Activated CD4-positive, alpha-beta T cell treated with anti-CD3 and anti-CD28 coated beads, Interleukin-2, amount 10 ng/mL, durations not matched to agents 24 days and 14 days (primary cell): ENCODE data around the gene MKNK1. TPM values are rescaled to one million over a fixed set of nuclear protein-coding genes. Genes with fewer than 3 reads are reported as not detected.
"Not testable (repeated sequence)": the region's sequence is repeated elsewhere in the genome, so short reads cannot be mapped to it uniquely, and the experiment has no call there.

ENCODE experiments used
- DNase-seq: peaks from one replicate; pipeline ENCODE4 v3.0.0; 2022
- H3K27ac Mint-ChIP-seq: one replicate; pipeline ENCODE4 v1.8.0; 2022; ENCODE audit warnings: mild to moderate bottlenecking, mixed read lengths
- H3K27me3 Mint-ChIP-seq: one replicate; pipeline ENCODE4 v1.8.0; 2022; ENCODE audit warnings: mixed read lengths
- H3K36me3 Mint-ChIP-seq: one replicate; pipeline ENCODE4 v1.8.0; 2022; ENCODE audit warnings: low read depth, mild to moderate bottlenecking, mixed read lengths
- H3K4me1 Mint-ChIP-seq: one replicate; pipeline ENCODE4 v1.8.0; 2021; ENCODE audit warnings: mixed read lengths
- H3K4me3 Mint-ChIP-seq: one replicate; pipeline ENCODE4 v1.8.0; 2022; ENCODE audit warnings: mild to moderate bottlenecking, moderate library complexity, mixed read lengths
- H3K9me3 Mint-ChIP-seq: one replicate; pipeline ENCODE4 v1.8.0; 2021; ENCODE audit warnings: mixed read lengths
- intact Hi-C: fragments of 100-400 bp; cut with micrococcal nuclease; formaldehyde crosslinking; loops from one replicate; pipeline ENCODE4 v1.15.1; 2023
- total RNA-seq: library from RNA; stranded (reverse); gene quantifications from 2 replicates; pipeline ENCODE4 v1.2.3, GENCODE V29; 2022

MKNK1 gene
- total RNA-seq, result 41.8 and 42.5 TPM in 2 replicates

- H3K36me3 Mint-ChIP-seq, result peaks cover 28% of the 10 kb centered on the region
- peak; percentile 100 for DNase-seq
- no peaks in the 10 kb centered on the region for H3K27me3 Mint-ChIP-seq
- H3K4me1 Mint-ChIP-seq, result peaks cover 60% of the 10 kb centered on the region
- intact Hi-C loops, result loop anchor here (1.0 to 5.0 kb wide), 4 partner anchors 12 to 115 kb away; partner anchors contain the start of genes EFCAB14 and MOB3C
- H3K27ac Mint-ChIP-seq, result peak within 1 kb of the TSS; percentile 87
- H3K4me3 Mint-ChIP-seq, result peak within 1 kb of the TSS; percentile 92
- H3K9me3 Mint-ChIP-seq, result no peaks in the 10 kb centered on the region
Measured at GRCh38 chr1:46603858-46604549, at the start of gene MKNK1. Gene MKNK1 (minus strand): TSS chr1:46604268. CDS start chr1:46583327, 20,941 bp downstream.

GRCh38 chr1:46653405-46653958, 49.4 kb upstream of the MKNK1 start:
- H3K4me1 Mint-ChIP-seq, result peaks cover 15% of the 10 kb centered on the region
- intact Hi-C loops, result no loop called here
- no peak overlapping the region for H3K4me3 Mint-ChIP-seq
- no peak for DNase-seq
- H3K9me3 Mint-ChIP-seq, result peaks cover 15% of the 10 kb centered on the region
- peaks cover 69% of the 10 kb centered on the region for H3K36me3 Mint-ChIP-seq
- no peaks in the 10 kb centered on the region for H3K27me3 Mint-ChIP-seq
- H3K27ac Mint-ChIP-seq, result peak overlapping the region; percentile 31

GRCh38 chr1:46652321-46653100, 48.4 kb upstream of the MKNK1 start:
- peaks cover 15% of the 10 kb centered on the region for H3K9me3 Mint-ChIP-seq
- DNase-seq, result no peak
- H3K4me3 Mint-ChIP-seq, result no peak overlapping the region
- H3K36me3 Mint-ChIP-seq, result peaks cover 70% of the 10 kb centered on the region
- intact Hi-C loops, result no loop called here
- H3K4me1 Mint-ChIP-seq, result peaks cover 13% of the 10 kb centered on the region
- peak overlapping the region; percentile 40 for H3K27ac Mint-ChIP-seq
- no peaks in the 10 kb centered on the region for H3K27me3 Mint-ChIP-seq

GRCh38 chr1:46651152-46651551, 47.1 kb upstream of the MKNK1 start:
- intact Hi-C loops, DNase-seq, H3K27ac Mint-ChIP-seq, H3K27me3 Mint-ChIP-seq, H3K4me3 Mint-ChIP-seq: not testable (repeated sequence)
- Mint-ChIP-seq H3K4me1 (peaks cover 16% of the 10 kb centered on the region), H3K36me3 (peaks cover 77% of the 10 kb centered on the region), H3K9me3 (peaks cover 15% of the 10 kb centered on the region)

DNA sequence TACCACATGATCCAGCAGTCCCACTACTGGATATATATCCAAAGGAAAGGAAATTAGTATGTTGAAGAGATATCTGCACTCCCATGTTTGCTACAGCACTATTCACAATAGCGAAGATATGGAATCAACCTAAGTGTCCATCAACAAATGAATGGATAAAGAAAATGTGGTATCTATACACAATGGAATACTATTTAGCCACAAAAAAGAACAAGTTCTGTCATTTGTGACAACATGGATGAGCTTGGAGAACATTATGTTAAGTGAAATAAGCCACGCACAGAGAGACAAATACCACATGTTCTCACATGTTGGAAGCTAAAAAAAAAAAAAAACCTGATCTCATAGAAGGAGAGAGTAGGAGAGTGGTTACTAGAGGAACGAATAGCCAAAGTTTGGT, 46.4 kb upstream of the MKNK1 start:
- Mint-ChIP-seq H3K4me3 (no peak overlapping the region), H3K27ac (no peak overlapping the region), H3K9me3 (peaks cover 15% of the 10 kb centered on the region), H3K4me1 (peaks cover 16% of the 10 kb centered on the region), H3K36me3 (peaks cover 71% of the 10 kb centered on the region), H3K27me3 (no peaks in the 10 kb centered on the region)
- intact Hi-C loops, result no loop called here
- no peak for DNase-seq

- Mint-ChIP-seq H3K27ac (no peak overlapping the region), H3K4me3 (no peak overlapping the region), H3K4me1 (peaks cover 16% of the 10 kb centered on the region), H3K27me3 (no peaks in the 10 kb centered on the region), H3K36me3 (peaks cover 69% of the 10 kb centered on the region), H3K9me3 (peaks cover 11% of the 10 kb centered on the region)
- DNase-seq, result no peak
- intact Hi-C loops, result no loop called here
Measured at GRCh38 chr1:46649764-46650163, 45.7 kb upstream of the MKNK1 start.

DNA sequence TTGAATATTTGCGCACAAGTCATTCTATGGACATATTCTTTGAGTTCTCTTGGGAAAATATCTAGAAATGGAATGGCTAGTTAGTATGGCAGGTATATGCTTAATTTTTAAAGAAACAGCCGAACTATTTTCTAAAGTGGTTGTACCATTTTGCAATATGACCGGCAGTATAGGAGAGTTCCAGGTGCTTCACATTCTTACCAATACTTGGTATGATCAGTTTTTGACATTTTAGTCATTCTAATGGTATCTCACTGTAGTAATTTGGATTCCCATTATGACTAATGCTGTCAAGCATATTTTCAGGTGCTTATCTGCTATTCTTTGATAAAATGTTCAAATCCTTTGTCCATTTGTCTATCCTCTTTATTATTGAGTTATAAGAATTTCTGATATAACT, 43.5 kb upstream of the MKNK1 start:
- Mint-ChIP-seq H3K36me3 (peaks cover 59% of the 10 kb centered on the region), H3K27me3 (no peaks in the 10 kb centered on the region), H3K4me1 (peaks cover 4% of the 10 kb centered on the region), H3K4me3 (no peak overlapping the region), H3K9me3 (peaks cover 9% of the 10 kb centered on the region), H3K27ac (peak overlapping the region; percentile 3)
- intact Hi-C loops, result loop anchor here (2.0 kb wide), 1 partner anchor 21 kb away; the partner anchor contains the start of gene ATPAF1
- no peak for DNase-seq

GRCh38 chr1:46646844-46647243, 42.8 kb upstream of the MKNK1 start:
- intact Hi-C loops, result loop anchor here (2.0 kb wide), 1 partner anchor 22 kb away; the partner anchor contains the start of gene ATPAF1
- H3K4me3 Mint-ChIP-seq, result no peak overlapping the region
- no peaks in the 10 kb centered on the region for H3K27me3 Mint-ChIP-seq
- H3K36me3 Mint-ChIP-seq, result peaks cover 59% of the 10 kb centered on the region
- H3K4me1 Mint-ChIP-seq, result peaks cover 4% of the 10 kb centered on the region
- peaks cover 9% of the 10 kb centered on the region for H3K9me3 Mint-ChIP-seq
- no peak overlapping the region for H3K27ac Mint-ChIP-seq
- no peak for DNase-seq

- no peak for DNase-seq
Measured at GRCh38 chr1:46646331-46646730, 42.3 kb upstream of the MKNK1 start.

GRCh38 chr1:46645815-46646214, 41.7 kb upstream of the MKNK1 start:
- Mint-ChIP-seq H3K27ac (no peak overlapping the region), H3K4me3 (no peak overlapping the region), H3K36me3 (peaks cover 59% of the 10 kb centered on the region), H3K27me3 (no peaks in the 10 kb centered on the region), H3K4me1 (peaks cover 4% of the 10 kb centered on the region), H3K9me3 (peaks cover 9% of the 10 kb centered on the region)
- intact Hi-C loops, result loop anchor here (2.0 kb wide), 1 partner anchor 23 kb away; the partner anchor contains the start of gene ATPAF1
- DNase-seq, result no peak

More at GRCh38 chr1:46646331-46646730, 42.3 kb upstream of the MKNK1 start:
- intact Hi-C loops, result loop anchor here (2.0 kb wide), 1 partner anchor 22 kb away; the partner anchor contains the start of gene ATPAF1
- Mint-ChIP-seq H3K4me1 (peaks cover 4% of the 10 kb centered on the region), H3K27ac (no peak overlapping the region), H3K9me3 (peaks cover 9% of the 10 kb centered on the region), H3K4me3 (no peak overlapping the region), H3K27me3 (no peaks in the 10 kb centered on the region), H3K36me3 (peaks cover 61% of the 10 kb centered on the region)

DNA sequence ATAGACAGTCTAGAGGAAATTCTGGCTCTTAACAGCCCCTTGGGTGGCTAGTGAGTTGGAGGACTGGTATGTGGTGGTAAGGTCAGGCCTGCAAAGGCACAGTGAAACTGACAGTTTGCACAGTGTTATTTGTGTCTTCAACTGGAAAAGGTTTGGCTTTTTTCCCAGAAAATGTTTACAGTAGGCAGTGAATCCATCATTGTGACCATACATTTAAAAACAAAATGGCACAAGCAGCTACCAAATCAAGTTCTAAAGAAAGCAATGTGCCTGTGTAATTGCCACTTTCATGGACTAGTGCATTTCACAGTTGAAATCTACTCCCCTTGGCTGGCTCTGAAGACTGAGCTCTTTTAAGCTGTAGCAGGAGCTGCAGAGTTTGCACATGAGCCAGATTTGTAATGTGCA, 39.3 kb upstream of the MKNK1 start:
- no peak for DNase-seq
- Mint-ChIP-seq H3K27ac (no peak overlapping the region), H3K36me3 (peaks cover 49% of the 10 kb centered on the region), H3K4me3 (no peak overlapping the region), H3K27me3 (no peaks in the 10 kb centered on the region), H3K4me1 (peaks cover 4% of the 10 kb centered on the region), H3K9me3 (no peaks in the 10 kb centered on the region)
- intact Hi-C loops, result no loop called here

GRCh38 chr1:46642115-46642680, 38.1 kb upstream of the MKNK1 start:
- Mint-ChIP-seq H3K27ac (no peak overlapping the region), H3K36me3 (peaks cover 43% of the 10 kb centered on the region), H3K27me3 (no peaks in the 10 kb centered on the region), H3K9me3 (no peaks in the 10 kb centered on the region), H3K4me3 (no peak overlapping the region), H3K4me1 (peaks cover 4% of the 10 kb centered on the region)
- intact Hi-C loops, result no loop called here
- DNase-seq, result no peak

GRCh38 chr1:46639547-46639946, 35.5 kb upstream of the MKNK1 start:
- H3K4me1 Mint-ChIP-seq, result no peaks in the 10 kb centered on the region
- intact Hi-C loops, result no loop called here
- H3K27ac Mint-ChIP-seq, result no peak overlapping the region
- no peaks in the 10 kb centered on the region for H3K9me3 Mint-ChIP-seq
- DNase-seq, result no peak
- H3K36me3 Mint-ChIP-seq, result peaks cover 47% of the 10 kb centered on the region
- no peak overlapping the region for H3K4me3 Mint-ChIP-seq
- H3K27me3 Mint-ChIP-seq, result no peaks in the 10 kb centered on the region
